AG09309 (cell line): ENCODE data around the gene ITGAL.

Experiments
- DNase-seq: peaks from one replicate; pipeline ENCODE4 v3.0.0-alpha.2; 2010; ENCODE audit warnings: low read depth
- H3K4me3 ChIP-seq: 2 replicates; pipeline ENCODE4 v1.5.1; 2011; ENCODE audit warnings: mild to moderate bottlenecking, low read depth, low read length, moderate library complexity; ENCODE audit not compliant: control insufficient read depth
- CTCF ChIP-seq: IDR thresholded peaks from 2 replicates; pipeline ENCODE4 v1.5.1; 2011; ENCODE audit warnings: mild to moderate bottlenecking, low read depth, low read length, inconsistent platforms; ENCODE audit not compliant: insufficient read depth, control insufficient read depth; ENCODE audit errors: missing control alignments

The ITGAL gene

GRCh38 chr16:30526823-30527634, 54.5 kb downstream of the ITGAL start:
- TF ChIP-seq CTCF: peak; percentile 25
- peak; percentile 76 for DNase-seq
- peak overlapping the region; percentile 80 for H3K4me3 ChIP-seq

- DNase-seq: no peak
- no peak for TF ChIP-seq CTCF
- peak overlapping the region; percentile 15; the same call in 1 of the 2 replicates for H3K4me3 ChIP-seq
These were observed 55.2 kb downstream of the ITGAL start for GRCh38 chr16:30527635-30528178.

- TF ChIP-seq CTCF: no peak
- H3K4me3 ChIP-seq: no peak overlapping the region
- DNase-seq: no peak
These were observed 56.4 kb downstream of the ITGAL start for GRCh38 chr16:30528799-30529457.

- no peak for TF ChIP-seq CTCF
- no peak for DNase-seq
- H3K4me3 ChIP-seq: no peak overlapping the region
These were observed 57.9 kb downstream of the ITGAL start for GRCh38 chr16:30530163-30531037.

- no peak overlapping the region for H3K4me3 ChIP-seq
- DNase-seq: no peak
- TF ChIP-seq CTCF: no peak
These were observed 60.0 kb downstream of the ITGAL start for GRCh38 chr16:30532285-30533145.
